AG09319 (cell line): Measurements from ENCODE around the gene FAAP20.

Experiments used
- DNase-seq: peaks from one replicate; pipeline ENCODE4 v3.0.0-alpha.2; 2010; ENCODE audit warnings: low read depth; ENCODE audit errors: extremely low read depth
- CTCF ChIP-seq: IDR thresholded peaks from 2 replicates; pipeline ENCODE4 v1.5.1; 2011; ENCODE audit warnings: low read depth, mild to moderate bottlenecking, inconsistent platforms, low read length, moderate library complexity

FAAP20 gene

GRCh38 chr1:2229037-2229864 lies 34.7 kb upstream of the FAAP20 start:
- no peak; the same call in 1 of the 2 replicates for TF ChIP-seq CTCF
- DNase-seq: no peak

GRCh38 chr1:2228694-2229036 lies 34.1 kb upstream of the FAAP20 start:
- DNase-seq: no peak
- TF ChIP-seq CTCF: no peak

DNA sequence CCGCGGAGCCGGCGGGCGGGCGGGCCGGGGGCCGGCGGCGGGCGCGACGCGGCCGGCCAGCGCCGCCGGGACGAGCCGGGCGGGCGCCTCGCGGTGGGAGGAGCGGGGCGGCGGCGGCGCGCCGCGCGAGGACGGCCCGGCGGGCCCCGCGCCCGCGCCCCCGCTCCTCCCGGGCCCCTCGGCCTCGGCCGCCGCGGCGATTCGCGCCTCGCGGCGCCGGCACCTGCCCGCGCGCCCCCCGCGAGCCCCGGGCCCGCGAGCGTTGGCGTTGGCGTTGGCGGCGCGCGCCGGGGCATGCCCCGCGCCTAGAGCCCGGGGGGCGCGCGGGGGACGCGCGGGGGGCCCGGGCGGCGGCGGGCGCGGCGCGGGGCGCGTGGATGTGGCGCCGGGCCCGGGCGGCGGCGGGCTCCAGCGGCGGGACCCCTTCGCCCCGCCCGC lies 33.6 kb upstream of the FAAP20 start, which contains the start of gene SKI:
Gene SKI (plus strand): TSS at position 163 of the 438 bp plus-strand sequence. CDS start 448 bp downstream, outside the sequence.
- no peak for TF ChIP-seq CTCF
- no peak for DNase-seq

- TF ChIP-seq CTCF: no peak
- peak; percentile 95 for DNase-seq
These were observed 33.0 kb upstream of the FAAP20 start for GRCh38 chr1:2227346-2228156.

GRCh38 chr1:2226525-2227345 lies 32.2 kb upstream of the FAAP20 start:
- no peak for DNase-seq
- no peak for TF ChIP-seq CTCF

DNA sequence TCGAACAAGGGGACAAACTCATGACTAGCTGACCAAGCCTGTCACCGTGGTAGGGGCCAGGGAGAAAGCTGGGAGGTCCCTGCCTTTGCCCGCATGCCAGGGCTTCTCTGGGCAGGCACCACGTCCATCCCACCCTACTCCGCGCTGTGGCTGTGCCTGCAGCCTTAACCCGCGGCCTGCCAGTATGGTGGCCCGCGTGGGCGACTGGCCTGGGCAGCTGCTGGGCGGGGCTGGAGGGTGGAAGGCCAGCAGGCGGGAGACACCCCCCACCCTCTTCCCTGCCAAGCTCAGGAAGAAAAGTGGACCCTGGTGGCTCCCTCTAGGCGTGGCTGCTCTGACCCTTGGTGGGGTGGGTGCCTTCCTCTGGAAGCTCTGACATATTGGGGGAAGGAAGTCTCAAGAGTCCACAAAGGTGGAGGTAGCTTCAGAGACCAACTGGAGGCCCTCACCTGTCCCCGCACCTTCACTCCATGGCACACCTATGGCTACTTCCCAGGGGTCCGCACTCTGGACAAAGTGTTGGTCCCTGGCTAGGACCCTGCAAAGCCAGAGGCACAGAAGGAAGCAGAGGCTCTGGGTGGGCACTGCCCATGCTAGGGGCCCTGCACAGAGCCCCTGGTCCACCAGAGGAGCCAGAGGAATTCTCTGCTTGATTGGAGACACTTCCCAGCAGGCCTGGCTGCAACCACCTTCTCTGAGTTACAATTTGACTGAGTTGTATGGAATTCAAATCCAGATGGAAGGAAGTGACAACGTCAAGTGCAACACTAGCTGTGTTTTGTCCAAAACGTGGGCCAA lies 30.3 kb upstream of the FAAP20 start:
- no peak for DNase-seq
- TF ChIP-seq CTCF: no peak
